ENCODE data around the gene JAKMIP2. TPM values are rescaled to one million over a fixed set of nuclear protein-coding genes. Genes with fewer than 3 reads are reported as not detected.

The JAKMIP2 gene
- total RNA-seq, 4 donors from 2014 or later: 0.45 TPM; not detected in 3

GRCh38 chr5:147690595-147690994 lies 91.9 kb downstream of the JAKMIP2 start:
- 64% methylated on average over 2 of the region's 2 CpGs for WGBS
- Histone ChIP-seq H3K9me3 (no peaks in the 10 kb centered on the region), H3K27ac (no peak overlapping the region), H3K4me3 (no peak overlapping the region), H3K36me3 (no peaks in the 10 kb centered on the region), H3K27me3 (no peaks in the 10 kb centered on the region), H3K4me1 (no peaks in the 10 kb centered on the region)
- TF ChIP-seq CTCF (IDR thresholded peaks at IDR 0.05) (no peak), POLR2A (IDR thresholded peaks at IDR 0.05) (no peak), EP300 (IDR thresholded peaks at IDR 0.05) (no peak), POLR2AphosphoS5 (IDR thresholded peaks at IDR 0.05) (no peak)
- DNase-seq (ENCODE audit: low spot score in 2 of 2): no peak

- Histone ChIP-seq H3K36me3 (no peaks in the 10 kb centered on the region), H3K4me3 (no peak overlapping the region), H3K27me3 (no peaks in the 10 kb centered on the region), H3K9me3 (no peaks in the 10 kb centered on the region), H3K27ac (no peak overlapping the region), H3K4me1 (no peaks in the 10 kb centered on the region)
- no peak for TF ChIP-seq POLR2A (IDR thresholded peaks at IDR 0.05)
- WGBS: 81% methylated on average over 4 of the region's 4 CpGs
- DNase-seq (ENCODE audit: low spot score in 2 of 2): no peak
Measured at GRCh38 chr5:147689426-147689825, 93.1 kb downstream of the JAKMIP2 start.

GRCh38 chr5:147688656-147689356 lies 93.7 kb downstream of the JAKMIP2 start:
- Histone ChIP-seq H3K4me1 (no peaks in the 10 kb centered on the region), H3K36me3 (no peaks in the 10 kb centered on the region), H3K27me3 (no peaks in the 10 kb centered on the region), H3K9me3 (no peaks in the 10 kb centered on the region), H3K4me3 (no peak overlapping the region), H3K27ac (no peak overlapping the region)
- no peak for TF ChIP-seq POLR2A (IDR thresholded peaks at IDR 0.05)
- TF ChIP-seq EP300 (IDR thresholded peaks at IDR 0.05): no peak
- no peak for TF ChIP-seq CTCF (IDR thresholded peaks at IDR 0.05)
- TF ChIP-seq POLR2AphosphoS5 (IDR thresholded peaks at IDR 0.05): no peak
- no peak for DNase-seq (ENCODE audit: low spot score in 2 of 2)
- WGBS: 60% methylated on average over 8 of the region's 8 CpGs

GRCh38 chr5:147687118-147687517 lies 95.4 kb downstream of the JAKMIP2 start:
- Histone ChIP-seq H3K9me3 (no peaks in the 10 kb centered on the region), H3K36me3 (no peaks in the 10 kb centered on the region), H3K27me3 (no peaks in the 10 kb centered on the region), H3K4me3 (no peak overlapping the region), H3K4me1 (no peaks in the 10 kb centered on the region), H3K27ac (no peak overlapping the region)
- TF ChIP-seq POLR2A (IDR thresholded peaks at IDR 0.05) (no peak), POLR2AphosphoS5 (IDR thresholded peaks at IDR 0.05) (no peak), CTCF (IDR thresholded peaks at IDR 0.05) (no peak), EP300 (IDR thresholded peaks at IDR 0.05) (no peak)
- DNase-seq (ENCODE audit: low spot score in 2 of 2): no peak
- WGBS: 66% methylated on average over 2 of the region's 2 CpGs

GRCh38 chr5:147686421-147686820 lies 96.1 kb downstream of the JAKMIP2 start:
- no peaks in the 10 kb centered on the region for H3K27me3 ChIP-seq
- no peaks in the 10 kb centered on the region for H3K4me1 ChIP-seq
- H3K9me3 ChIP-seq: no peaks in the 10 kb centered on the region
- WGBS: 94% methylated on average over 2 of the region's 2 CpGs
- H3K4me3 ChIP-seq: no peak overlapping the region
- DNase-seq (ENCODE audit: low spot score in 2 of 2): no peak
- TF ChIP-seq POLR2A (IDR thresholded peaks at IDR 0.05) (no peak), EP300 (IDR thresholded peaks at IDR 0.05) (no peak), CTCF (IDR thresholded peaks at IDR 0.05) (no peak), POLR2AphosphoS5 (IDR thresholded peaks at IDR 0.05) (no peak)
- H3K36me3 ChIP-seq: no peaks in the 10 kb centered on the region
- no peak overlapping the region for H3K27ac ChIP-seq

GRCh38 chr5:147685993-147686392 lies 96.5 kb downstream of the JAKMIP2 start:
- Histone ChIP-seq H3K9me3 (no peaks in the 10 kb centered on the region), H3K36me3 (no peaks in the 10 kb centered on the region), H3K27ac (no peak overlapping the region), H3K4me1 (no peaks in the 10 kb centered on the region), H3K4me3 (no peak overlapping the region), H3K27me3 (no peaks in the 10 kb centered on the region)
- 65% methylated on average over 3 of the region's 3 CpGs for WGBS
- no peak for TF ChIP-seq POLR2AphosphoS5 (IDR thresholded peaks at IDR 0.05)
- TF ChIP-seq POLR2A (IDR thresholded peaks at IDR 0.05): no peak
- TF ChIP-seq EP300 (IDR thresholded peaks at IDR 0.05): no peak
- TF ChIP-seq CTCF (IDR thresholded peaks at IDR 0.05): no peak
- DNase-seq (ENCODE audit: low spot score in 2 of 2): no peak
